ENCODE data around the gene DSTN. TPM values are rescaled to one million over a fixed set of nuclear protein-coding genes. Genes with fewer than 3 reads are reported as not detected.
A peak's percentile ranks its signal among the peaks of the same experiment; 100 is the strongest.

Gene DSTN
- polyA plus RNA-seq, 4 donors, result 145 to 360 (median 185) TPM

DNA sequence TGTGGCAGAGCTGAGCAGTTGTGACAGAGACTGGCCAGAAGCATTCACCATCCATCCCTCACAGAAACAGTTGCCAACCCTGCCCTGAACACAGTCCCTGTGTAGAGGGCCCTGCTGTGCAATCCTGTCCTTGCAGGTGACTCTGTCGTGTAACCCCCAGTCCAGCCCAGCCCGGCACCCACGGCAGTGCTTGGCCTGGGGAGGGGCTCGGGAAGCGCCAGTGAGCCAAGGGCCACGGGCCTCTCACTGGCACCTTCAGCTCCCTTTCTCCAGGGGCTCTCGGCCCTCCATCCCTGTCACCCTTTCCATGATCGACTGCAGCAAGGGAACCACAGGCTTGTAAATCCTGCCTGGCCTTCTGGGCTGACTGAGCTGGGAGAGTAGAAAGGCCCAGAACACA lies 59.1 kb downstream of the DSTN start:
- H3K36me3 ChIP-seq (ENCODE audit: control insufficient read depth in 3 of 3, insufficient read depth in 2 of 3, low read depth in 1 of 3, low read length in 3 of 3), result peaks cover 25 to 100% (median 56%) of the 10 kb centered on the region in 3 donors
- H3K4me3 ChIP-seq (ENCODE audit: low read depth in 1 of 3, low read length in 3 of 3), result no peak overlapping the region
- DNase-seq, result no peak
- peaks cover 0 to 27% (median 0%) of the 10 kb centered on the region in 3 donors for H3K4me1 ChIP-seq (ENCODE audit: control insufficient read depth in 3 of 3, insufficient read depth in 2 of 3, low read depth in 1 of 3, low read length in 2 of 3)
- no peaks in the 10 kb centered on the region for H3K9me3 ChIP-seq (ENCODE audit: control insufficient read depth in 2 of 2, insufficient read depth in 1 of 2, low read depth in 1 of 2, low read length in 1 of 2)
- WGBS, 3 donors, result 88 to 90% (median 89%) methylated on average over 8 of the region's 8 CpGs
- no peaks in the 10 kb centered on the region for H3K27me3 ChIP-seq (ENCODE audit: control insufficient read depth in 3 of 3, insufficient read depth in 3 of 3, low read length in 3 of 3)
- no peak overlapping the region for H3K27ac ChIP-seq (ENCODE audit: low read depth in 1 of 3, low read length in 2 of 3)
- FAIRE-seq, result no peak

- WGBS, 3 donors, result 94 to 96% (median 95%) methylated on average over 20 to 21 of the region's 21 CpGs
- Histone ChIP-seq H3K27me3 (ENCODE audit: control insufficient read depth in 3 of 3, insufficient read depth in 3 of 3, low read length in 3 of 3) (no peaks in the 10 kb centered on the region), H3K4me1 (ENCODE audit: control insufficient read depth in 3 of 3, insufficient read depth in 2 of 3, low read depth in 1 of 3, low read length in 2 of 3) (peaks cover 0 to 27% (median 0%) of the 10 kb centered on the region in 3 donors), H3K9me3 (ENCODE audit: control insufficient read depth in 2 of 2, insufficient read depth in 1 of 2, low read depth in 1 of 2, low read length in 1 of 2) (no peaks in the 10 kb centered on the region), H3K27ac (ENCODE audit: low read depth in 1 of 3, low read length in 2 of 3) (no peak overlapping the region), H3K4me3 (ENCODE audit: low read depth in 1 of 3, low read length in 3 of 3) (no peak overlapping the region), H3K36me3 (ENCODE audit: control insufficient read depth in 3 of 3, insufficient read depth in 2 of 3, low read depth in 1 of 3, low read length in 3 of 3) (peaks cover 30 to 100% (median 52%) of the 10 kb centered on the region in 3 donors)
- no peak for DNase-seq
- FAIRE-seq, result no peak
Measured at GRCh38 chr20:17629678-17630089, 59.8 kb downstream of the DSTN start.

DNA sequence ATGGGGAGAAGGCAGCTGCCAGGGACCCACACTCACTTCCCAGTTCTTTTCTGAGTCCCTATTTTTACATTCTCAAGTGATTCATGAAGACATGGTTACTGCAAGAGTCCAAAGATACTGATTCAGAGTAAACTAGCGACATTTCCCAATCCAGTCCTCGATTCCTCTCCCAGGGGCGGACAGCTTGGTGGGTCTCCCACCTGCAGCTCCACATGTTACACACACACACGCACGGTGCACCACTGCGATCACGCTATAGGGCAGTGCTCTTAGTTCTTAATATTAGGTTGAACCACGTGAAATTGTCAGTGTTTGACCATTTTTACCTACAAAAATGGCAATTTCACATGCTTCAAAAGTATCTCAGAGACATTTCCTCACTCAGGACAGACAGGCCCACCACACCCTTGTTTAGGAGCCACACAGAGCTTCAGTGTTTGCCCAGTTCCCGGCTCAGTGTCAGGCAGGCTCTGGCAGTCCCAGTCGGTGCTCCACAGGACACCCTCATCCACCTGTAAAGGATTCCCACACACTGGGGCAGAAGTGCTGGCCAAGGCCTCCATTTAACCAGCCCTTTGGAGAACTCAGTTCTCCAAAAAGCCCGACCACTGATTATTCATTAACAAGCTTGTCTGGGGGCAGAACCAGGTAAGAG lies 60.4 kb downstream of the DSTN start:
- H3K4me1 ChIP-seq (ENCODE audit: control insufficient read depth in 3 of 3, insufficient read depth in 2 of 3, low read depth in 1 of 3, low read length in 2 of 3), result peaks cover 0 to 27% (median 0%) of the 10 kb centered on the region in 3 donors

DNA sequence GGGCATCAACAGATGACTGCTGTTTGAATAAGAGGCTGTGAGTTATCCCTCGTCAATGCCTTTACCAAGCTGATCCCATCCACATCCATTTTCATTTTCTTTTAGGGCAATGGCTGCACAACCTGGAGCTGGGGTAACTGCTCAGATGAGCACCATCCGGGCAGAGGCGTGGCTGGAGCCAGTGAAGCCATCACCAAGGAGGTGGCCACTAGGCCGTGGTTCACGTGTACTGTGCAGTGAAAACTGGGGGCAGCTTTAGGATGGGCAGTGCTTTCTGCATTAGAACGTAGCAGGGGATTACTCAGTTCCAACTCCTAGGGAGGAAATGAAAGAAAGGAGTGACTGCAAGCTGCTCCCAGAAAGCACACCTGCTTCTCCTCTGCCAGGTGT lies 60.9 kb downstream of the DSTN start:
- WGBS, 3 donors, result 51 to 78% (median 56%) methylated on average over 6 of the region's 6 CpGs
- H3K9me3 ChIP-seq (ENCODE audit: control insufficient read depth in 2 of 2, insufficient read depth in 1 of 2, low read depth in 1 of 2, low read length in 1 of 2), result no peaks in the 10 kb centered on the region
- H3K27ac ChIP-seq (ENCODE audit: low read depth in 1 of 3, low read length in 2 of 3), result no peak overlapping the region
- no peak for DNase-seq
- H3K4me3 ChIP-seq (ENCODE audit: low read depth in 1 of 3, low read length in 3 of 3), result no peak overlapping the region
- no peak for FAIRE-seq
- H3K4me1 ChIP-seq (ENCODE audit: control insufficient read depth in 3 of 3, insufficient read depth in 2 of 3, low read depth in 1 of 3, low read length in 2 of 3), result peaks cover 0 to 27% (median 0%) of the 10 kb centered on the region in 3 donors
- H3K27me3 ChIP-seq (ENCODE audit: control insufficient read depth in 3 of 3, insufficient read depth in 3 of 3, low read length in 3 of 3), result no peaks in the 10 kb centered on the region
- peaks cover 34 to 100% (median 53%) of the 10 kb centered on the region in 3 donors for H3K36me3 ChIP-seq (ENCODE audit: control insufficient read depth in 3 of 3, insufficient read depth in 2 of 3, low read depth in 1 of 3, low read length in 3 of 3)

More for the DNA sequence above, 60.4 kb downstream of the DSTN start:
- DNase-seq (no peak), FAIRE-seq (no peak)
- WGBS, 3 donors, result 83 to 91% (median 83%) methylated on average over 11 of the region's 11 CpGs
- Histone ChIP-seq H3K36me3 (ENCODE audit: control insufficient read depth in 3 of 3, insufficient read depth in 2 of 3, low read depth in 1 of 3, low read length in 3 of 3) (peaks cover 34 to 100% (median 50%) of the 10 kb centered on the region in 3 donors), H3K27ac (ENCODE audit: low read depth in 1 of 3, low read length in 2 of 3) (no peak overlapping the region), H3K27me3 (ENCODE audit: control insufficient read depth in 3 of 3, insufficient read depth in 3 of 3, low read length in 3 of 3) (no peaks in the 10 kb centered on the region), H3K4me3 (ENCODE audit: low read depth in 1 of 3, low read length in 3 of 3) (no peak overlapping the region), H3K9me3 (ENCODE audit: control insufficient read depth in 2 of 2, insufficient read depth in 1 of 2, low read depth in 1 of 2, low read length in 1 of 2) (no peaks in the 10 kb centered on the region)

DNA sequence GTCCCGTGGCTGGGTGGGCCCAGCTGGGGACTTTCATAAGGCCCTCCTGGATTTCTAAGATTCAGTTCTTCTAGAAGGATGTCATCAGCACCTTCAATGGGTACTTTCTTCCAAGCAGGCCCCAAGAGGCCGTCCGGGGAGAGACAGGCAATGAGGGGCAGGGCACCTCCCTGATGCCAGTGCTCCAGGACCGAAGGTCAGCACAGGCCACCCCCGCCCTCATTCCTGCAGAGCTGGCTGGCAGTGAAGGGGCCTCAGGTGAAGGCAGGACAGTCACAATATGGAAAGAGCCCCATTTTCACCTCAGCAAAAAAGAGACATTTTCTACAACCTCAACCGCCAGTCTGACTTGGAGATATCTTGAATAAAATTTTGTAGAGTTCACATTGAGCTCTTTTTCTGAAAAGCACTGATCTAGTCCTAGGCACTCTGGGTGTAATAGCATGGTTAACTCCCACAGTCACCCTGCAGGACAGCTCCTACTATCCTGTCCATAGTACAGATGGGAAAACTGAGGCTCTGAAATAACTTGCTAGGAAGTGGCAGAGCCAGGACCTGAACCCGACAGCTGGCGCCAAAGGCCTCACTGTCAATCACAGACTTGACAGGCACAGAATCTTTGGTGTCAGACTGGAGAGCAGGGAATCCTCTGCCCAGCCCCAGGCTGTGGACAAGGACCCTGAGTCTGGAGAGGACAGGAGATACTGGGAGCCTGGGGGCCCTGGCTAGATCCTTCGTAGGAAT lies 61.9 kb downstream of the DSTN start:
- H3K4me1 ChIP-seq (ENCODE audit: control insufficient read depth in 3 of 3, insufficient read depth in 2 of 3, low read depth in 1 of 3, low read length in 2 of 3), result peaks cover 0 to 26% (median 0%) of the 10 kb centered on the region in 3 donors
- no peaks in the 10 kb centered on the region for H3K27me3 ChIP-seq (ENCODE audit: control insufficient read depth in 3 of 3, insufficient read depth in 3 of 3, low read length in 3 of 3)
- 53 to 80% (median 60%) methylated on average over 9 of the region's 9 CpGs for WGBS, 3 donors

DNA sequence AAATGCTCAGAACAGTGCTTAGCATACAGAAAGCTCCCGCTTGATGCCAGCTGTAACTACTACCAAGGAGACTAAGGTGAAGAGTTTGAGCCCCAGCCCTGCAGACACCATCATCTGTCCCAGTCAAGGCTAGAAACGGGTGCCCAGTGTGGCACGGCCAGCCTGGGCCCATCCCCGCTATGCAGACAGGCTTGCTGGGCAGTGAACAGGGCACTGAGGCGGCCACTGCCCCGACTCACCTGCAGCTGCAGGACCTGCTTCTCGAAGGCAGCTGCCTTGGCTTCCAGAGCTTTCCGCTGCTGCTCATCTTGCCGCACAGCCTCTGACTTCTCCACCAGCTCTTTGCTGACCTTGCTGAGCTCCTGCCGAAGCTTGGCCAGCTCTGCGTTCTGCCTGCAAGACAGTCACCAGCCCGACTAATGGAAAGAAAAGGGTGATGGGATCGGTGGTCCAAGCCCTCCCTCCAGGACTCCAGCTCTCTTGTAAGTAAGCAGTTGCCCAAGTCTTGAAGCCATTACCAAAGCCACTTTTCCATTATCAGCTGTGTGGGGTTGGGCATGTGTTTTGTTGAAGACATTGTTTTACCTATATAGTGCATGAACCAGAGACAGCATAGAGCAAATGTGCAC lies 63.5 kb downstream of the DSTN start:
- H3K9me3 ChIP-seq (ENCODE audit: control insufficient read depth in 2 of 2, insufficient read depth in 1 of 2, low read depth in 1 of 2, low read length in 1 of 2), result no peaks in the 10 kb centered on the region
- no peaks in the 10 kb centered on the region for H3K27me3 ChIP-seq (ENCODE audit: control insufficient read depth in 3 of 3, insufficient read depth in 3 of 3, low read length in 3 of 3)
- no peak for FAIRE-seq
- H3K27ac ChIP-seq (ENCODE audit: low read depth in 1 of 3, low read length in 2 of 3), result no peak overlapping the region
- peaks cover 29 to 100% (median 40%) of the 10 kb centered on the region in 3 donors for H3K36me3 ChIP-seq (ENCODE audit: control insufficient read depth in 3 of 3, insufficient read depth in 2 of 3, low read depth in 1 of 3, low read length in 3 of 3)
- peaks cover 0 to 19% (median 0%) of the 10 kb centered on the region in 3 donors for H3K4me1 ChIP-seq (ENCODE audit: control insufficient read depth in 3 of 3, insufficient read depth in 2 of 3, low read depth in 1 of 3, low read length in 2 of 3)
- WGBS, 3 donors, result 86 to 95% (median 89%) methylated on average over 13 of the region's 13 CpGs
- H3K4me3 ChIP-seq (ENCODE audit: low read depth in 1 of 3, low read length in 3 of 3), result no peak overlapping the region
- DNase-seq, result no peak

More for the DNA sequence above, 61.9 kb downstream of the DSTN start:
- Histone ChIP-seq H3K27ac (ENCODE audit: low read depth in 1 of 3, low read length in 2 of 3) (no peak overlapping the region), H3K4me3 (ENCODE audit: low read depth in 1 of 3, low read length in 3 of 3) (no peak overlapping the region), H3K36me3 (ENCODE audit: control insufficient read depth in 3 of 3, insufficient read depth in 2 of 3, low read depth in 1 of 3, low read length in 3 of 3) (peaks cover 31 to 100% (median 50%) of the 10 kb centered on the region in 3 donors), H3K9me3 (ENCODE audit: control insufficient read depth in 2 of 2, insufficient read depth in 1 of 2, low read depth in 1 of 2, low read length in 1 of 2) (no peaks in the 10 kb centered on the region)
- FAIRE-seq (no peak), DNase-seq (peak; percentile 68 to 73)

- H3K36me3 ChIP-seq (ENCODE audit: control insufficient read depth in 3 of 3, insufficient read depth in 2 of 3, low read depth in 1 of 3, low read length in 3 of 3), result peaks cover 26 to 100% (median 39%) of the 10 kb centered on the region in 3 donors
- FAIRE-seq, result no peak
- H3K4me1 ChIP-seq (ENCODE audit: control insufficient read depth in 3 of 3, insufficient read depth in 2 of 3, low read depth in 1 of 3, low read length in 2 of 3), result peaks cover 0 to 19% (median 0%) of the 10 kb centered on the region in 3 donors
- H3K27ac ChIP-seq (ENCODE audit: low read depth in 1 of 3, low read length in 2 of 3), result peak overlapping the region in 1 of 3 donors; percentile 35
- H3K4me3 ChIP-seq (ENCODE audit: low read depth in 1 of 3, low read length in 3 of 3), result no peak overlapping the region
- 79 to 85% (median 81%) methylated on average over 18 of the region's 18 CpGs for WGBS, 3 donors
- H3K27me3 ChIP-seq (ENCODE audit: control insufficient read depth in 3 of 3, insufficient read depth in 3 of 3, low read length in 3 of 3), result no peaks in the 10 kb centered on the region
- H3K9me3 ChIP-seq (ENCODE audit: control insufficient read depth in 2 of 2, insufficient read depth in 1 of 2, low read depth in 1 of 2, low read length in 1 of 2), result no peaks in the 10 kb centered on the region
- DNase-seq, result no peak
Measured at GRCh38 chr20:17633850-17634500, 64.1 kb downstream of the DSTN start.
